Hindlimb muscle (tissue), 1 donor: ENCODE measurements around the gene JADE3. TPM values are rescaled to one million over a fixed set of nuclear protein-coding genes. Genes with fewer than 3 reads are reported as not detected.

Experiments
- DNase-seq: peaks from one replicate; pipeline ENCODE4 v3.0.0-alpha.2; 2013
- polyA plus RNA-seq: library from polyadenylated mRNA; unstranded; fragments of 120-200 nt; gene quantifications from one replicate; pipeline ENCODE4 v1.2.1, GENCODE V29; 2013; ENCODE audit not compliant: insufficient read length

Gene JADE3
- polyA plus RNA-seq, 1 donor, result 4.5 TPM

DNA sequence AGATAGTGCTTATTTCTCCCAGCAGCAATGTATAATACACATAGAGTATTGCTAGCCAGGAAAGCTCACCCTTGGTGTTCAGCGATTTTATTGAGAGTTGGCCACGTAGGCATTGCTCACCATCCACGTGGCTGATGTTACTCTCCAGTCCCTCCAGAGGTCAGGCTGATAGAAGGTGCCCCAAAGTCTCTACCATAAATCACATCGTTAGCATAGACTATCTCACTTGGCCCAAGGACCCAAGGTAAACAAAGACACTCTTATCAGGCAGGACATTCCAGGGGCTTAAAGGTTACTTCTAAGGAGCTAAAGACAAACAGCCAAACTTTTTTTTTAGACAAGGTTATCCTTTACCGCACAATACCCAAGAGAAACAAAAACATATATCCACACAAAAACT, 135.8 kb downstream of the JADE3 start:
- no peak for DNase-seq

DNA sequence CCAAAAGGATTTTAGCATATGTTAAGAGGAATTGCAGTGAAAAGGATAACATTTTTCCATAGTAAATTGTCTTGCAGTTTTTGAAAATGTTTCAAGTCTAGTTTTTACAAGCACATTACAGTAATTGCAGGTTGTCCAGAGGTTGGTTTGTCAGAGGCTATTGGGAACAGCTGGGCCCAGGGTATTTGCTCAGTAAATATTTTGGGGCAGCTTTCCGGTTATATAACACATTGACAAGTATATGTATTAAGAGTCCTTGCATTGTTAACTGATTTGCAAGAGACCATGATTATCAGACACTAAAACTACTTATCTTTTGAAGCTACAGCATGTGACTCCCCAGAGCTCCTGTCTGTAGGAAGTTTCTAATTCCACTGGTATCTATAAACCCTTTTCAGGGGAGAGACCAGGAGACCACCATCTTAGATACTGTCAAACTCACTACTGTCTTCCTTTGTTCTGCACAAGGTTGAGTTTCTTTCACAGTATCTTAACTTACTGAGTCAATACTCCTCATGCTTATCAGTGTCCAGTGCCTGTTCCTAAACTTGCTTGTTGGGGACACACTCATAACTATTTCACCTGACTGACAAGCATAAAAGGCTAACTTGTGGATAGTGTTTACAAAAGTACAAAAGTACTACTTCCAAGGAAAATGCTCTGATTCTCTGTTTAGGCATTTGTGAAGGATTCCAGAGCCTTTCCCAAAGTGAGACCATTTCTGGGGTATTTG, 147.1 kb downstream of the JADE3 start:
- no peak for DNase-seq

DNA sequence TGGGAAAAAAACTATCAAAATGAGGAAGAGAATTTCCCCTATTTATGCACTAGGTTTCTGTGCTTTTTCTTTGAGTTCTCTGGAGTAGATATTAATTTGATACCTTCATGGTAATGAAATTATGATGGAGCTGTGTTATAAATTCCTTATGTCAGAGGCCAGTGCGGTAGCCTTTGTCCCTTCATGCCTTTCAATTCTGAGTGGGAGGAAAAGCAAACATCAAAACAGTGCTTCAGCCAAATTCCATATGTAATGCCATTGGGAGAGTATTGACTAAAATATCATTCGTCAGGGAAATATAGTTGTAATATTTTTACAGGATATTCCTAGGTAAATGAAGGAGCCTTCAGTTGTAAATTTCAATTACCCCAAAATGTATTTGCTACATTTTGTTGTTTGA, 148.5 kb downstream of the JADE3 start:
- DNase-seq, result no peak

DNA sequence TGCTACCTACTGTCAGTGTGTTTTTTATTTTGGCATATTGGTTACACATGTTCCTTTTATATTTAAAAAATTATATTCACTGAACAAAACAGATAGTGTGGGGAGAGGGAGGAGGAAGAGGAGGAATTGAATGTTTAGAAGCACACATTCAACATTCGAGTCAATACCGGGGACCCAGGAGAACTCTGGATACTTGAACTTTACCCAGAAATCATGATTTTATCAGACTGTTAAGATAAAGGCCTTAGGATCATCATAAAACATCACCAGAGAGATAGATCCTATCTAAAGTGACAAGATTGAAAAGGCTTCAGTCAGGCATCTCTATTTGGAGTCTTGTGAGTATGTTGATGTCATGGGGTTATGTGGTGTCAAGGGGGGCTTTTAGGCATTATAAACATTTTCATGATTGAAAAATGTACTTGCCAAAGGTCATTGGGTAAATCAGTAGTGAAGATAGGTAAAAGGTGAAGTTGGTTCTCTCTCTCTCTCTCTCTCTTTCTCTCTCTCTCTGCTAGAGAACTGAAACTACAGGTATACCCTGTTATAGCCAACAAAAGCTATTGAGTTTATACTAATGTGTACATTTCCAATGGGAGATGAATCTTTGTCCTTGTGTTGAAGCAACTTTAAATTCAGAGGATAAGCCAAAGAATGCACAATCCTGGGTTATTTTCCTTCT, 149.2 kb downstream of the JADE3 start:
- DNase-seq, result no peak

DNA sequence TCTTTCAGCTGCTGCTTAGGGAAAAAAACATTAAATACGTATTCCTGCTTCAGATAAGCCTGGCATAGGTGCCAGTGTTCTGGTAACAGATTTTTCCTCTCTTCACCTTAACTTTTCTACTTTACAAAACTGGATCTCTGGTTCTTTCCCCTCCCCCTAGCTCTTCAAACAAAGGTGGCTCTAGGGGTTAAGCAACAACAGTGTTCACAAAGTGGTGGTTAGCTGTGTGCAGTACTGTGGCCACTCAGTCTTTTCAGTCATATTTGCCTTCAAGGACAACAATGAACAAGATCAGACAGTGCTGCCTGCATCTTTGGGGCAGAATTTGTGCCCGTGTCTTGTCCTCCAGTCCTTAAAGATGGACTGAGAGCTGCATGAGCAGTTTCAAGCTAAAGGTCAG, 151.0 kb downstream of the JADE3 start:
- DNase-seq, result no peak

DNA sequence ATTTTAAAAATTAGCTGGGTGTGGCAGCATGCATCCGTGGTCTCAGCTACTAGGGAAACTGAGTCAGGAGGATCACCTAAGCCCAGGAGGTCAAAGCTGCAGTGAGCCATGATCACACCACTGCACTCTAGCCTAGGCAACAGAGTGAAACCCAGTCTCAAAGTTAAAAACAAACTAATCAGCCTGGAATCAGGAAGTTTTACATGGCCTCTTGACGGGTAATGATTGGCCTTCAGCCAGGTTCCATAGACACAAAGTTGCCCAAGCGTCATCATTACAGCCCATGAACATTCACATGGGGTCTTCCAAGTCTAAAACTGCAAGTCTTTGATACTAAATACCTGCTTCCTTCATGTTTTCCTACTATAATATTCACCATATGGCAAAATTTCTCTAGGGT, 156.0 kb downstream of the JADE3 start:
- DNase-seq, result no peak

DNA sequence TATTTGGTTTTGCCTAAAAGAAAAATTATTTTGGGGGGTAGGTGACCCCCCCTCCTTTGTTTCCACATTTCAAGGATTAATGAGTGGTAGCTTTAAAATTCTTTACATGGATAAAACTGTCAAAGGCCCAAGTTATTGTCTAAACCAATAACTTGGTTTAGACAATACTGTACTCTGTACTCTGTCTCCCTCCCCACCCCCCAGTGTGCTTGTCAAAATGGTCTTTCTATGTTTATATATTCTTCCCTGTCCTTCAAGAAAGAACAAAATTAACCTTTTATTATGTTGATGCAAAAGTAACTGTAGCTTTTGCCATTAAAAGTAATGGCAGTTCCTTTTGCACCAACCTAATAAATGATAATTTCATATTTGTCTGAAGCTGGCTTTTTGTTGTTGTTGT, 156.5 kb downstream of the JADE3 start:
- DNase-seq, result no peak

DNA sequence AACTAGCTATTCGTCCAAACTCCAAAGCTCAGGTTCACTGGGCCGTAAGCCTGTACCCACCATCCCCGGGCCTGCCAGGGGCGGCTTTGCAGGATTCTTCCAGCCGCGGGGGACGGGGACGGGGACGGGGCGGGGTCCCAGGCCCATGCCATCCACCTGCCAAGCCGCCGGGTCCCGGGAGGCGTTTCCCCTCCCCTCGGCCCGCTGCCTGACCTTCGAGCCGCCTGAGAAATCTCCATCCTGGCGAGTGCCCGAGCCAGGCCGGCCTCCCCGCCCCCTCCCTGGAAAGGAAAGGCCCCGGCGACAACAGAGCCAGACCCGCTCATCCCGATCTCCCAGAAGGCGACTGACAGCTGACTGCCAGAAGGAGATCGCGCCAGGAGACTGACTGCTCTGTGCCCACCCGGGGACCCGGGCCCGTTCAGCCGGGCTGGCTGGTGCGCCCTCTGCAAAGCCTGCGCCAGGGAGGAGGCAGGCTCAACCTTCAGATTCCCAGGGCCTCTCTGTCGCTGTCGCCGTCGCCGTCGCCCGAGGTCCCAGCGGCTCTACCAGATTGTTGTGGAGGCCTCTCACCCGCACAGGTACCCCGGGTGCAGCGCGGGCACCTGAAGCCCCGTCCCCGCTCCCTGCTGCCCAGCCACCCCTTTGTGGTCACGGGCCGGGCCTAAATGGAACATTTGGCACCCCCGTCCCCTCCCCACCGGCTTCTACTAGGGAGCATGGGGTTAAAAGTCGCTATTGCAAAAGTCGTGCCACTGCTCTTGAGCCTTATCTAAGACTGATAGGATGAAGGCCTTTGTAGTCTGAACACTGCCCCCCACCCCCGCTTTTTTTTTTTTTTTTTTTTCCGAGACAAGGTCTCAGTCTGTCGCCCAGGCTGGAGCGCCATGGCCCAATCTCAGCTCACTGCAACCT, 166.2 kb downstream of the JADE3 start, which contains the start of gene RGN:
TSS of gene RGN (plus strand) at position 315 of the 915 bp plus-strand sequence. CDS start 2,702 bp downstream, outside the sequence.
- DNase-seq, result no peak

DNA sequence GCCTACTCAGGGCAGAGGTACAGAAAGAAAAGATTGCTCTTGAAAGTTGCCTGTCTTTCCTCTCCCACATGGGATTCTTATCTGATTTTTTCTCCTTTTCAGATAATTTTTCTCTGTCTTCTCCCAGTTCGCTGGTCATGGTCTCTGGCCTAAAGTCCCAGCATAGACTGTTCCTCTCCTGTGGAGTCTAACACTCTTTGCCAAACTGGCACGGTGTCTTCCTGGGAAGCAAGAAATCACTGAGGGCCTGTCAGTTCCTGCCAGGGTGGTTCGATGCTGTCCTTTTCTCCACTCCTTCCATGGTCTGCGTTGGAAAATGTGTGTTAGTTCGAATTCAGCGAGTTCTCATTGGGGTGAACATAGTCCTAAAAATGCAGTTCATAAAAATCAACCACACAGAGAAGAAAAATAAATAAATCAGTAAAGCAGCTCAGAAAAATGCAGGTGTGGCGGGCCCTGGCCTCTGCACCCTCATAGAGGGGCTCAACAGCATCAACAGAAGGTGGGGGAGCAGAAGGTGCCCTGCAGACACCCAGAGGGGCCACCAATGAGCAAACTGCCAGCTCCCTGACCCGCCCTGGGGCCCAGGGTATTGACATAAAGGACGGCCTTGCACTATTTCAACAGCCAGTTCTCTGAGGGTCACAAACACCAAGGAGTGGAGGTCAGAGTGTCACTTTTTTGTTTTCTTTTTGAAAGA, 168.1 kb downstream of the JADE3 start:
- no peak for DNase-seq

DNA sequence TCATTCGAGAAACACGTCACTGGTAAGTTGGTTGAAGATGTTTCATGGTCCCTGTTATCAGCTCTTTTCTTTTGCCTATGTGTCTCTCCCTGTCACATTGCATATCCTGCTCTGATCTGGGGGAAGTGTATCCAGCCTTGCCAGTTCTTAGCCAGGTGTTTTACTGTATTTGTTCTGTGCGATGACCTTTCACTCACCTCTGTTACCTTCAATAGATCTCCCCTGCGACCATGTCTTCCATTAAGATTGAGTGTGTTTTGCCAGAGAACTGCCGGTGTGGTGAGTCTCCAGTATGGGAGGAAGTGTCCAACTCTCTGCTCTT, 168.7 kb downstream of the JADE3 start:
- no peak for DNase-seq

DNA sequence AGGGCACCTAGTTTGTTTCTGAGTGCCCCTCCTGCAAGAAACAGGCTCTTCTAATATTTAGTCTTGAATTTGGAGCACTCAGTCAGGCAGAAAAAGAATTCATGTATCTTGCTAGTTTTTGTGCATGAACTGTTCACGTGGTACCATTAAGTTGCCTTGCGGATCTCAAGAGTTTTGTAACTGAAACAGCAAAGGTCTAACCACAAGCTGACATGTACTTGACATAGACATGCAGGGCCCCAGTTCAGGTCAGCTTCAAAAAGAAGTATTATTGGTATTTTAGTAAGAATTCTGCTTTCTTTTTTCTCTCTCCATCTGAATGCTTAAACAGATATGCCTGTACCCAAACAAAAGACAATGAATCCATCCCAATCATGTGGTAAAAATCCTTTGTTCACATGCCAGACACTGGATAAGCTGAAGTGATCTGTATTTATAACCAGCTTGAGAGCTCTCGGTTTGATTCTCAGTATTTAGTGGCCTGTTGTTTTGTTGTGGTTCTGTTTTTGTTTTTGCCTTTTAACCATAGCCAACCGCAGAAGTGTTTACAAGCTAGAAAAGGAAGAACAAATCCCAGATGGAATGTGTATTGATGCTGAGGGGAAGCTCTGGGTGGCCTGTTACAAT, 179.0 kb downstream of the JADE3 start:
- no peak for DNase-seq

DNA sequence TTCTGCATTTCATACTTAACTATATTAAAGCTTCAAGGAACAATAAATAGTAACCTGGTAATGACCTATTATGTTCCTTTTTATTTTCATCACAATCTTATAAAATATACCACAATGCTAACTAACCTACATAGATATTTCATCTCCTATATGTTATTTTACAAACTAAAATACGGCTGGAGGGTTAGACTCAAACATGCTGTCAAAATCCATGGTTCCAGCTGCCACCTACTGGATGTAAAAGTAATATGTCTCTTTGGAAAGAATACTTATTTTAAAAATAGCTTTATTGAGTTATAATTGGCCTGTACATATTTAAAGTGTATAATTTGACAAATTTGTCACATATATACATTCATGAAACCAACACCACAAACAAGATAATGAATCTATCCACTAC, 181.0 kb downstream of the JADE3 start:
- no peak for DNase-seq

DNA sequence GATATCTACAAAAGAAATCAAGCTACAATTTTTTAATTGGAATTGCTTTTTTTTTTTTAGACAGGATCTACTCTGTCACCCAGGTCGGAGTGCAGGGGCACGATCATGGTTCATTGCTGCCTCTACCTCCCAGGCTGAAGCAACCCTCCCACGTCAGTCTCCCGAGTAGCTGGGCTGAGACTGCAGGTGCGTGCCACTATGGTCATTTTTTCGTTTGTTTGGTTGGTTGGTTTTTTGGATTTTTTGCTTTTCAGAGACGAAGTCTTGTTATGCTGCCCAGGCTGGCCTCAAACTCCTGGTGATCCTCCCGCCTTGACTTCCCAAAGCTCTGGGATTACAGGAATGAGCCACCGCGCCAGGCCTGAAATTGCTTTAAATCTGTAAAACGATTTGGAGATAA, 181.6 kb downstream of the JADE3 start:
- DNase-seq, result no peak

DNA sequence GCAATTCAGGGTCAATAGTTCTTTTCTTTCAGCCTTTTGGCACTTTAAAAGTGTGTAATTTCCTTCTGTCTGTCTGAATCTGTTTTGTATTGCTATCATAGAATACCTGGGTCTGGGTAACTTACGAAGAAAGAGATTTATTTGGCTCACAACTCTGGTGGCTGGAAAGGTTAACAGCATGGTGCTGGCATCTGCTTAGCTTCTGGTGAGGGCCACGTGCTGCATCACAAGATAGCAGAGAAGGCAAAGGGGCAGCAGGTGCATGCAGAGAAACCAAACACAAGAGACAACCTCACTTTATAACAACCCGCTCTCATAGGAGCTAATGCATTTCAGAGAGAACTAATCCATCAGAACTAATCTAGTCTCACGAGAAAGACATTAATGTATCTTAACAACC, 184.8 kb downstream of the JADE3 start:
- no peak for DNase-seq

DNA sequence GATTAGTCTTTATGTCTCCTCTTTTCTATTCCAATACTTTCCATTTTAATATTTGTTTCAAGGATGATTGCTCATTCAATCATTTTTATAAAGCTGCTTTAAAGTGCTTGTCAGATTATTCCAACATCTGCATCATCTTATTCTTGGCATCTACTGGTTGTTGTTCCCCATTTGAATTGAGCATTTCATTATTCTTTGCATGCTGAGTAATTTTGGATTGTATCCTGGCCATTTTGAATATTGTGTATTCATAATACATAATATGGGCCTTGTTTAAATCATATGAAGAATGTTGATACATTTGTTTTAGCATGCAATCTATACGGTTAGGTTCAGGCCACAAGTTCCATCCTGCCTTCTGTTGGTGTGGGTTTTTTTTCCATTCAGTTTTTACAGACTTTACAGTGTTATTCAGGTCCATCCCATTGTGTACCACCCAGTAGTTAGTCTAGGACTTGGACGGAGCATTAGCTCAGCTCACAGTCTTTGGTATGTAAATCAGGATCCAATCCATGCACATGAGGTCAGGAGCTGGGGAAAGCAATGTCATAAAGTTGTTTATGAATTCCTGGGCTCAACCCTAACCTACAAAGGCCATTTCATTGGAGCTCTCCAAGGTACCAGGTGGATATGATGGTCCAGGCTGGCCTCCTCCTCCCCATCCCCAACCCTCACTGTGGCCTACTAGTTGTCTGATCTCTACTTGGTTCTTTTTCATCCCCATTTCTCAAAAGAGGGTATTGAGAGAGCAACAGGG, 186.3 kb downstream of the JADE3 start:
- DNase-seq, result no peak

DNA sequence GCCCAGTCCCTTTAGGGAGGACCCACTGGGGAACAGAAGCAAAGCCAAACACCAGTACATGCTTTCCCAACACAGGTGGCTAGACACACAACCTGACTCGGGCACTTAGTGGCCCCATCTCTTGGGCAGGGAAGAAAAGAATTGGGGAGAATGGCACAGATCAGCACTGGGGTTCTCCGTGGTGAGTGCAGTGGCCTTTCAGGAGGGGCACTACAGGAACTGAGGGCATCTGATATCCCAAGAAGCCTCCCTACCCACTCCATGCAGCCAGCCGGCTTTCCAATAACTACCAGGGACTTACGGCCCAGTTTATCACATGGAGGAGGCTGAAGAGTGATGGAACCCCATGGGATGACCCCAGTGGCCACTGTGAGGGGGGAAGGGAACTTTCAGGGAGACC, 189.0 kb downstream of the JADE3 start:
- DNase-seq, result no peak

Other genes starting within 250 kb of the JADE3 start
- 9.2 TPM for gene SLC9A7, start 153.3 kb upstream of the JADE3 start, polyA plus RNA-seq
- gene RP2, start 75.4 kb upstream of the JADE3 start, polyA plus RNA-seq, result 7.6 TPM
- gene RGN, start 166.0 kb downstream of the JADE3 start, polyA plus RNA-seq, result 2.4 TPM
- 116 TPM for gene NDUFB11, start 232.3 kb downstream of the JADE3 start, polyA plus RNA-seq
- gene RBM10, start 232.8 kb downstream of the JADE3 start, polyA plus RNA-seq, result 42.1 TPM